GM04504 (cell line): ENCODE results near the gene PLEK2.
"Not testable (repeated sequence)": the region's sequence is repeated elsewhere in the genome, so short reads cannot be mapped to it uniquely, and the experiment has no call there.

ENCODE experiments used
- DNase-seq: peaks from one replicate; pipeline ENCODE4 v3.0.0-alpha.2; 2012; ENCODE audit warnings: low read depth

PLEK2 gene

GRCh38 chr14:67411820-67412421 lies at the start of gene PLEK2:
TSS of gene PLEK2 (minus strand) at chr14:67412165. CDS start at chr14:67412059, 106 bp downstream.
- peak; percentile 20 for DNase-seq

GRCh38 chr14:67461341-67461985 lies 49.5 kb upstream of the PLEK2 start:
- DNase-seq, result peak; percentile 19

GRCh38 chr14:67459336-67459735 lies 47.4 kb upstream of the PLEK2 start:
- DNase-seq, result no peak

- no peak for DNase-seq
Observed at GRCh38 chr14:67457782-67458181, 45.8 kb upstream of the PLEK2 start.

GRCh38 chr14:67456732-67457131 lies 44.8 kb upstream of the PLEK2 start:
- DNase-seq, result no peak

- no peak for DNase-seq
Observed at GRCh38 chr14:67453575-67454300, 41.8 kb upstream of the PLEK2 start.

- DNase-seq, result not testable (repeated sequence)
Observed at GRCh38 chr14:67451667-67452066, 39.7 kb upstream of the PLEK2 start.

- DNase-seq, result no peak
Observed at GRCh38 chr14:67449096-67449495, 37.1 kb upstream of the PLEK2 start.

GRCh38 chr14:67447033-67447381 lies 35.0 kb upstream of the PLEK2 start:
- no peak for DNase-seq

GRCh38 chr14:67446371-67447032 lies 34.5 kb upstream of the PLEK2 start:
- no peak for DNase-seq

GRCh38 chr14:67444395-67444794 lies 32.4 kb upstream of the PLEK2 start:
- DNase-seq, result no peak

- DNase-seq, result no peak
Observed at GRCh38 chr14:67442139-67442906, 30.4 kb upstream of the PLEK2 start.

GRCh38 chr14:67441672-67442071 lies 29.7 kb upstream of the PLEK2 start:
- DNase-seq, result no peak

GRCh38 chr14:67441256-67441655 lies 29.3 kb upstream of the PLEK2 start:
- DNase-seq, result no peak

GRCh38 chr14:67440513-67440912 lies 28.5 kb upstream of the PLEK2 start:
- no peak for DNase-seq

- no peak for DNase-seq
Observed at GRCh38 chr14:67438969-67439368, 27.0 kb upstream of the PLEK2 start.

GRCh38 chr14:67436006-67436866 lies 24.3 kb upstream of the PLEK2 start:
- no peak for DNase-seq

- DNase-seq, result no peak
Observed at GRCh38 chr14:67435603-67436002, 23.6 kb upstream of the PLEK2 start.

- peak; percentile 36 for DNase-seq
Observed at GRCh38 chr14:67432050-67432564, 20.1 kb upstream of the PLEK2 start.

- peak; percentile 59 for DNase-seq
Observed at GRCh38 chr14:67429510-67430205, 17.7 kb upstream of the PLEK2 start.
